Endothelial cell of umbilical vein (primary cell): ENCODE results near the gene CP. TPM values are rescaled to one million over a fixed set of nuclear protein-coding genes. Genes with fewer than 3 reads are reported as not detected.

ENCODE experiments used
- BruUV-seq: library from RNA; stranded (reverse); fragments of 400-500 nt; replicated peaks from 2 replicates; lab custom pipeline; 2021; lab: Mats Ljungman, UMichigan
- CTCF ChIA-PET: fragments of 300-600, 350-600 bp; sonication (Branson Sonifier 250); formaldehyde crosslinking; loops from one replicate; lab custom pipeline; 2021; ENCODE audit warnings: antibody characterized with exemption, inconsistent platforms; lab: Charles Lee
- POLR2A ChIA-PET: fragments of 300-600, 350-600 bp; sonication (Branson Sonifier 250); formaldehyde crosslinking; loops from one replicate; lab custom pipeline; 2021; ENCODE audit warnings: antibody characterized with exemption, inconsistent platforms; lab: Charles Lee
- DNase-seq: peaks from one replicate; pipeline ENCODE4 v3.0.0-alpha.2; 2011; ENCODE audit warnings: low read depth, low spot score
- FAIRE-seq: peaks from 2 replicates; lab custom pipeline; 2011; peaks lifted over from hg19 to GRCh38; lab: Jason Lieb, UNC
- H2AFZ ChIP-seq: 2 replicates; pipeline ENCODE4 v1.6.0; 2012; ENCODE audit warnings: low read depth, low read length, control low read depth, inconsistent platforms
- H3K27ac ChIP-seq: 2 replicates; pipeline ENCODE4 v1.5.1; 2011; ENCODE audit warnings: low read depth, mild to moderate bottlenecking, control low read depth, low read length, moderate library complexity; ENCODE audit not compliant: insufficient read depth
- H3K27me3 ChIP-seq, 2 experiments: 2 replicates each; pipeline versions ENCODE4 v1.6.0 to v1.6.1; 2011; ENCODE audit warnings: low read length in 2 of 2, mixed read lengths in 1 of 2; ENCODE audit not compliant: control insufficient read depth in 2 of 2, insufficient read depth in 2 of 2
- H3K36me3 ChIP-seq, 2 experiments: 2 replicates in 1 of 2; 3 replicates in 1 of 2; pipeline ENCODE4 v1.5.1; 2011; ENCODE audit warnings: low read length in 2 of 2, mild to moderate bottlenecking in 1 of 2, moderate library complexity in 1 of 2; ENCODE audit not compliant: control insufficient read depth in 2 of 2, insufficient read depth in 2 of 2; ENCODE audit errors: extremely low read depth in 1 of 2
- H3K4me1 ChIP-seq: 3 replicates; pipeline ENCODE4 v1.5.1; 2011; ENCODE audit warnings: mild to moderate bottlenecking, low read length; ENCODE audit not compliant: control insufficient read depth, insufficient read depth; ENCODE audit errors: extremely low read depth
- H3K4me2 ChIP-seq: 2 replicates; pipeline ENCODE4 v1.6.1; 2011; ENCODE audit warnings: low read length, control low read depth, mixed read lengths; ENCODE audit not compliant: insufficient read depth
- H3K4me3 ChIP-seq, 3 experiments: fragments of 200-600 bp in 1 of 3; sonication (generic), shearing (Covaris generic) in 1 of 3; replicated peaks in 1 of 3; 2 replicates each; pipeline ENCODE4 v1.5.1; 2011 to 2016; ENCODE audit warnings: control low read depth in 3 of 3, low read length in 3 of 3, mild to moderate bottlenecking in 2 of 3, inconsistent platforms in 1 of 3, low read depth in 1 of 3, moderate library complexity in 1 of 3; ENCODE audit not compliant: insufficient read depth in 1 of 3
- H3K79me2 ChIP-seq: 2 replicates; pipeline ENCODE4 v1.6.0; 2012; ENCODE audit warnings: low read length, inconsistent platforms; ENCODE audit not compliant: control insufficient read depth, insufficient read depth
- H3K9ac ChIP-seq: replicated peaks from 2 replicates; pipeline ENCODE3; 2011; ENCODE audit warnings: low read length, control low read depth; ENCODE audit not compliant: insufficient read depth; ENCODE audit errors: extremely low read depth
- H3K9me1 ChIP-seq: replicated peaks from 3 replicates; pipeline ENCODE4 v1.6.0; 2011; ENCODE audit warnings: mild to moderate bottlenecking, low read length; ENCODE audit not compliant: control insufficient read depth, insufficient read depth; ENCODE audit errors: extremely low read depth
- H3K9me3 ChIP-seq: replicated peaks from 2 replicates; pipeline ENCODE4 v1.5.1; 2012; ENCODE audit warnings: low read length, inconsistent platforms; ENCODE audit not compliant: control insufficient read depth, insufficient read depth
- H4K20me1 ChIP-seq: replicated peaks from 2 replicates; pipeline ENCODE3; 2011; ENCODE audit warnings: mild to moderate bottlenecking, low read length; ENCODE audit not compliant: control insufficient read depth, insufficient read depth; ENCODE audit errors: extremely low read depth
- CTCF ChIP-seq, 2 donors: IDR thresholded peaks; 1 replicate in 1 of 2; 2 replicates in 1 of 2; pipeline ENCODE4 v1.5.1; 2011; ENCODE audit warnings: low read length in 2 of 2, mild to moderate bottlenecking in 2 of 2, moderate library complexity in 2 of 2, control low read depth in 1 of 2, inconsistent platforms in 1 of 2, low read depth in 1 of 2; ENCODE audit not compliant: insufficient read depth in 1 of 2; ENCODE audit errors: extremely low read depth in 1 of 2
- EZH2 ChIP-seq: IDR thresholded peaks from 2 replicates; pipeline ENCODE4 v1.6.1; 2012; ENCODE audit warnings: borderline replicate concordance, low read depth, mild to moderate bottlenecking, moderate library complexity, low read length, inconsistent platforms; ENCODE audit not compliant: severe bottlenecking
- FOS ChIP-seq: IDR thresholded peaks from 2 replicates; pipeline ENCODE4 v1.6.1; 2011; ENCODE audit warnings: mild to moderate bottlenecking, low read length, moderate library complexity, borderline replicate concordance; ENCODE audit not compliant: insufficient read depth
- GATA2 ChIP-seq: IDR thresholded peaks from 2 replicates; pipeline ENCODE4 v1.7.0; 2011; ENCODE audit warnings: low read depth, mild to moderate bottlenecking, moderate library complexity, mixed read lengths, low read length; ENCODE audit not compliant: insufficient read length, insufficient read depth
- JUN ChIP-seq: IDR thresholded peaks from 2 replicates; pipeline ENCODE4 v1.6.1; 2011; ENCODE audit warnings: borderline replicate concordance, low read depth; ENCODE audit not compliant: insufficient read length, insufficient read depth
- MAX ChIP-seq: IDR thresholded peaks from 2 replicates; pipeline ENCODE4 v1.6.1; 2011; ENCODE audit not compliant: insufficient read depth, insufficient read length
- MYC ChIP-seq: IDR thresholded peaks from one replicate; pipeline ENCODE4 v1.6.1; 2011; ENCODE audit warnings: mild to moderate bottlenecking, low read depth, low read length
- POLR2A ChIP-seq: IDR thresholded peaks from 2 replicates; pipeline ENCODE4 v1.6.1; 2012; ENCODE audit warnings: low read depth, mild to moderate bottlenecking, control low read depth, low read length
- POLR2AphosphoS5 ChIP-seq: IDR thresholded peaks from 2 replicates; pipeline ENCODE4 v1.6.1; 2012; ENCODE audit warnings: low read depth, mild to moderate bottlenecking, control low read depth, low read length, moderate library complexity; ENCODE audit not compliant: insufficient read depth
- dilution Hi-C: fragments of 300-500 bp; cut with MboI; formaldehyde crosslinking; loops from one replicate; pipeline ENCODE4 v1.15.0; 2019; ENCODE audit warnings: low sequenced_read_pairs; ENCODE audit not compliant: extremely low pct_ligation_motif_present
- intact Hi-C: fragments of 100-400 bp; cut with micrococcal nuclease; formaldehyde crosslinking; loops from one replicate; pipeline ENCODE4 v1.10.0; 2022
- polyA plus RNA-seq, 4 experiments: library from polyadenylated mRNA; depleted of rRNA in 3 of 4; stranded (reverse) in 3 of 4; unstranded in 1 of 4; fragments of >200 nt; gene quantifications; 2 replicates each; pipeline versions ENCODE4 v1.2.1 to v1.2.3, GENCODE V29; 2011 to 2012; ENCODE audit warnings: missing spikeins in 1 of 4
- total RNA-seq: library from RNA; stranded (reverse); gene quantifications from 2 replicates; pipeline ENCODE4 v1.2.3, GENCODE V29; 2021

Gene CP
- total and polyA plus RNA-seq, 2 donors (not counting 3 experiments of a cell fraction or from before 2014, with no cell fraction given): not detected

- DNase-seq: peak; percentile 27
- no peak overlapping the region for H3K27ac ChIP-seq
- dilution Hi-C loops (no loop called here), intact Hi-C loops (no loop called here)
- H4K20me1 ChIP-seq: no peaks in the 10 kb centered on the region
- no peak overlapping the region for H3K4me3 ChIP-seq
- H3K27me3 ChIP-seq: no peaks in the 10 kb centered on the region
- no peak for TF ChIP-seq EZH2
- no peak for TF ChIP-seq MYC
- ChIA-PET CTCF (interaction anchor here (1.0 to 1.8 kb wide), 4 partner anchors 8 to 96 kb away, joined by 3 to 4 read pairs (median 4); no protein-coding TSS in a partner anchor), POLR2A (no interaction called here)
- H3K9me3 ChIP-seq: no peaks in the 10 kb centered on the region
- H2AFZ ChIP-seq: no peak overlapping the region
- no peak overlapping the region for H3K4me2 ChIP-seq
- no peak for FAIRE-seq
- H3K4me1 ChIP-seq: peaks cover 15% of the 10 kb centered on the region
- H3K9ac ChIP-seq: no peak overlapping the region
- no peaks in the 10 kb centered on the region for H3K79me2 ChIP-seq
- BruUV-seq: no TSS peak
- no peaks in the 10 kb centered on the region for H3K36me3 ChIP-seq
- H3K9me1 ChIP-seq: no peaks in the 10 kb centered on the region
Measured at GRCh38 chr3:149216193-149216869, 5.3 kb downstream of the CP start.

- no peaks in the 10 kb centered on the region for H3K9me1 ChIP-seq
- ChIA-PET CTCF (interaction anchor here (1.7 to 1.8 kb wide), 2 partner anchors 46 to 95 kb away, joined by 4 read pairs; no protein-coding TSS in a partner anchor), POLR2A (no interaction called here)
- no TSS peak for BruUV-seq
- no peaks in the 10 kb centered on the region for H3K27me3 ChIP-seq
- intact Hi-C loops (no loop called here), dilution Hi-C loops (no loop called here)
- H2AFZ ChIP-seq: no peak overlapping the region
- H3K4me3 ChIP-seq: no peak overlapping the region
- H3K36me3 ChIP-seq: no peaks in the 10 kb centered on the region
- H3K79me2 ChIP-seq: no peaks in the 10 kb centered on the region
- H3K27ac ChIP-seq: no peak overlapping the region
- DNase-seq: peak; percentile 35
- H3K4me1 ChIP-seq: peaks cover 15% of the 10 kb centered on the region
- peak overlapping the region; percentile 16 for H3K4me2 ChIP-seq
- no peaks in the 10 kb centered on the region for H3K9me3 ChIP-seq
- no peaks in the 10 kb centered on the region for H4K20me1 ChIP-seq
- TF ChIP-seq CTCF (IDR thresholded peaks at IDR 0.05; ENCODE audit: extremely low read depth in 1 of 2, insufficient read depth in 1 of 2, low read depth in 1 of 2, low read length in 2 of 2) (no peak), MAX (no peak), JUN (no peak), POLR2AphosphoS5 (no peak), FOS (no peak), EZH2 (no peak), POLR2A (no peak), MYC (no peak), GATA2 (no peak)
- peak; percentile 78 for FAIRE-seq
- no peak overlapping the region for H3K9ac ChIP-seq
Measured at GRCh38 chr3:149215515-149215914, 6.1 kb downstream of the CP start.
